Type B pancreatic cell (in vitro differentiated cells): ENCODE data around the gene HOXD4. TPM values are rescaled to one million over a fixed set of nuclear protein-coding genes. Genes with fewer than 3 reads are reported as not detected.

Experiments
- DNase-seq: peaks from one replicate; pipeline ENCODE4 v3.0.0; 2021; ENCODE audit warnings: mixed read lengths; ENCODE audit not compliant: unreplicated experiment; ENCODE audit errors: extremely low spot score
- H3K27ac Mint-ChIP-seq: 2 replicates; pipeline ENCODE4 v1.8.0; 2021; ENCODE audit warnings: mild to moderate bottlenecking, mixed read lengths
- H3K27me3 Mint-ChIP-seq: 2 replicates; pipeline ENCODE4 v1.8.0; 2021; ENCODE audit warnings: mixed read lengths
- H3K36me3 Mint-ChIP-seq: 2 replicates; pipeline ENCODE4 v1.8.0; 2021; ENCODE audit warnings: mixed read lengths
- H3K4me1 Mint-ChIP-seq: one replicate; pipeline ENCODE4 v1.8.0; 2021; ENCODE audit warnings: mixed read lengths; ENCODE audit not compliant: unreplicated experiment
- H3K4me3 Mint-ChIP-seq: 2 replicates; pipeline ENCODE4 v1.8.0; 2021; ENCODE audit warnings: mild to moderate bottlenecking, mixed read lengths
- H3K9me3 Mint-ChIP-seq: 2 replicates; pipeline ENCODE4 v1.8.0; 2021; ENCODE audit warnings: mixed read lengths
- CTCF ChIP-seq: fragments of 200-600 bp; sonication (generic); conservative IDR thresholded peaks from 2 replicates; pipeline ENCODE4 v1.5.0; 2021; ENCODE audit warnings: antibody characterized with exemption, mild to moderate bottlenecking
- total RNA-seq: library from RNA; stranded (reverse); gene quantifications from 2 replicates; pipeline ENCODE4 v1.2.1, GENCODE V29; 2021; ENCODE audit warnings: low replicate concordance

Gene HOXD4
- total RNA-seq, 1 donor from 2014 or later = 37.0 TPM

- Mint-ChIP-seq H3K36me3 (peaks cover 9% of the 10 kb centered on the region), H3K27ac (no peak overlapping the region), H3K4me1 (peaks cover 7% of the 10 kb centered on the region), H3K9me3 (peaks cover 6% of the 10 kb centered on the region), H3K4me3 (peak overlapping the region; percentile 34), H3K27me3 (peaks cover 93% of the 10 kb centered on the region)
- TF ChIP-seq CTCF = peak; percentile 24
- DNase-seq = no peak
Measured at GRCh38 chr2:176120364-176121189, 30.8 kb upstream of the HOXD4 start.

GRCh38 chr2:176121190-176122051 lies 29.9 kb upstream of the HOXD4 start:
- Mint-ChIP-seq H3K9me3 (peaks cover 6% of the 10 kb centered on the region), H3K4me1 (peaks cover 7% of the 10 kb centered on the region), H3K4me3 (peak overlapping the region; percentile 34), H3K27ac (no peak overlapping the region), H3K36me3 (peaks cover 9% of the 10 kb centered on the region), H3K27me3 (peaks cover 93% of the 10 kb centered on the region)
- TF ChIP-seq CTCF = no peak
- DNase-seq = no peak

GRCh38 chr2:176122052-176122682 lies 29.2 kb upstream of the HOXD4 start:
- Mint-ChIP-seq H3K4me1 (peaks cover 7% of the 10 kb centered on the region), H3K9me3 (no peaks in the 10 kb centered on the region), H3K27me3 (peaks cover 93% of the 10 kb centered on the region), H3K36me3 (peaks cover 4% of the 10 kb centered on the region), H3K4me3 (peak overlapping the region; percentile 87), H3K27ac (no peak overlapping the region)
- TF ChIP-seq CTCF = peak; percentile 19
- no peak for DNase-seq

GRCh38 chr2:176122683-176123410 lies 28.5 kb upstream of the HOXD4 start, which contains the start of gene HOXD9:
Gene HOXD9 (plus strand): TSS chr2:176122719. CDS start chr2:176122769, 50 bp downstream.
- peak within 1 kb of the TSS; percentile 87 for H3K4me3 Mint-ChIP-seq
- H3K4me1 Mint-ChIP-seq = peaks cover 7% of the 10 kb centered on the region
- peaks cover 4% of the 10 kb centered on the region for H3K36me3 Mint-ChIP-seq
- peaks cover 94% of the 10 kb centered on the region for H3K27me3 Mint-ChIP-seq
- H3K9me3 Mint-ChIP-seq = no peaks in the 10 kb centered on the region
- no peak for TF ChIP-seq CTCF
- no peak for DNase-seq
- H3K27ac Mint-ChIP-seq = no peak within 1 kb of the TSS
